ENCODE measurements around the gene DIP2A.
"Not testable (repeated sequence)": the region's sequence is repeated elsewhere in the genome, so short reads cannot be mapped to it uniquely, and the experiment has no call there.

The DIP2A gene

DNA sequence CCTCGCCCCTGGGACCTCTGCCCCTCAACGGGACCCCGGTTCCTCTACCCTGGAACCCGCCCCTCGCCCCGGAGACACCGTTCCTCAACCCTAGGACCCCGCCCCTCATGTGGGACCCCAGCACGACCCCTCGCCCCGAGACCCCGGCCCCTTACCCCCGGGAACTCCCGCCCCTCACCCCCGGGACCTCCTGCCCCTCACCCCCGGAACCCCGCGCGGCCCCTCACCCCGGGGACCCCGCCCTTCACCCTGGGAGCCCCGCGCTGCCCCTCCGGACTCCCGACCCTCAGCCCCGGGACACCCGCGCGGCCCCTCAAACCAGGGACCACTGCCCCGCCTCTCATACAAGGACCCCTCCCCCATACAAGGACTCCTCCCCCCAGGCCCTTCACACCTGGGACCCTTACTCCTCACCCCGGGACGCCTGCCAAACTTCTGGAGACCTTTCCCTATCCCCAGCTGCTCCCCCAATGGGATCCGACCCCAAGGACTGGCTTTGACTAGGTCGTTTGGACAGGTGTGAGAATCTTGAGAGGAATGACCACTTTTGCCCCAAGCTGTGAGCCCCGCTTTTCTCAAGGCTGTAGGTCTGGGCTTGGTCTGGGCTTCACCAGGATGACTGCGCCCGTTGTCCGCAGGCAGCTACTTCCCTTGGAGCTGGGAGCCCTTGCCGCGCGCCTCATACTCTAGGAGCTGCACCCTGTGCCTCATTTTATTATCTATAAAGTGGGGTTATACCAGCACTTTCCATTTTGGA is 843 bp downstream of the DIP2A start:
- Histone ChIP-seq H3K9ac (ENCODE audit: low read depth in 1 of 2, low read length in 2 of 2) (peak overlapping the region; percentile 67 to 71), H3K9me3 (ENCODE audit: control insufficient read depth in 1 of 2, low read length in 2 of 2) (no peaks in the 10 kb centered on the region), H3K27me3 (ENCODE audit: control insufficient read depth in 1 of 2, insufficient read depth in 2 of 2, low read length in 2 of 2) (no peaks in the 10 kb centered on the region), H3K4me1 (ENCODE audit: control insufficient read depth in 1 of 2, insufficient read depth in 2 of 2, low read length in 2 of 2) (peaks cover 23 to 32% of the 10 kb centered on the region in 2 donors), H3K4me3 (ENCODE audit: low read depth in 1 of 2, low read length in 2 of 2) (peak overlapping the region; percentile 63 to 85), H3K36me3 (ENCODE audit: control insufficient read depth in 1 of 2, insufficient read depth in 2 of 2, low read length in 2 of 2) (peaks cover 0 to 7% of the 10 kb centered on the region in 2 donors), H3K27ac (ENCODE audit: low read depth, low read length) (peak overlapping the region; percentile 72)

- Histone ChIP-seq H3K4me1 (ENCODE audit: control insufficient read depth in 1 of 2, insufficient read depth in 2 of 2, low read length in 2 of 2) (peaks cover 8 to 18% of the 10 kb centered on the region in 2 donors), H3K9me3 (ENCODE audit: control insufficient read depth in 1 of 2, low read length in 2 of 2) (no peaks in the 10 kb centered on the region), H3K27ac (ENCODE audit: low read depth, low read length) (no peak overlapping the region), H3K9ac (ENCODE audit: low read depth in 1 of 2, low read length in 2 of 2) (no peak overlapping the region), H3K27me3 (ENCODE audit: control insufficient read depth in 1 of 2, insufficient read depth in 2 of 2, low read length in 2 of 2) (no peaks in the 10 kb centered on the region), H3K36me3 (ENCODE audit: control insufficient read depth in 1 of 2, insufficient read depth in 2 of 2, low read length in 2 of 2) (peaks cover 0 to 7% of the 10 kb centered on the region in 2 donors), H3K4me3 (ENCODE audit: low read depth in 1 of 2, low read length in 2 of 2) (no peak overlapping the region)
Observed at GRCh38 chr21:46461909-46462308, 3.2 kb downstream of the DIP2A start.

DNA sequence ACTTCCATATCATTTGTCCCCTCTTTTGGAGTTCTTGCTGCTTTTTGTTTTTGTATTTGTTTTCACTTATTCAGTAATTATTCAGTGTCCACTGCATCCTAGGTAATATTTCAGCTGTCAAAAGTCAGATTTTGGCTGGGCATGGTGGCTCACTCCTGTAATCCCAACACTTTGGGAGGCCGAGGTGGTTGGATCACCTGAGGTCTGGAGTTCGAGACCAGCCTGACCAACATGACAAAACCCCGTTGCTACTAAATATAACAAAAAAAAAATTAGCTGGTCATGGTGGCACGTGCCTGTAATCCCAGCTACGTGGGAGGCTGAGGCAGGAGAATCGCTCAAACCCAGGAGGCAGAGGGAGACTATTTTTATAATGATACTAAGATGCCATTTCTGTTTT is 6.5 kb downstream of the DIP2A start:
- not testable (repeated sequence) for H3K27ac ChIP-seq (ENCODE audit: low read depth, low read length); H3K4me1 ChIP-seq (ENCODE audit: control insufficient read depth in 1 of 2, insufficient read depth in 2 of 2, low read length in 2 of 2)

GRCh38 chr21:46465651-46466050 is 7.0 kb downstream of the DIP2A start:
- H3K4me3 ChIP-seq (ENCODE audit: low read depth in 1 of 2, low read length in 2 of 2), result no peak overlapping the region
- no peaks in the 10 kb centered on the region for H3K9me3 ChIP-seq (ENCODE audit: control insufficient read depth in 1 of 2, low read length in 2 of 2)
- H3K27ac ChIP-seq (ENCODE audit: low read depth, low read length), result no peak overlapping the region
- H3K4me1 ChIP-seq (ENCODE audit: control insufficient read depth in 1 of 2, insufficient read depth in 2 of 2, low read length in 2 of 2), result no peaks in the 10 kb centered on the region
- H3K27me3 ChIP-seq (ENCODE audit: control insufficient read depth in 1 of 2, insufficient read depth in 2 of 2, low read length in 2 of 2), result no peaks in the 10 kb centered on the region
- H3K36me3 ChIP-seq (ENCODE audit: control insufficient read depth in 1 of 2, insufficient read depth in 2 of 2, low read length in 2 of 2), result peaks cover 6 to 7% of the 10 kb centered on the region in 2 donors
- H3K9ac ChIP-seq (ENCODE audit: low read depth in 1 of 2, low read length in 2 of 2), result no peak overlapping the region

More for the DNA sequence above, 6.5 kb downstream of the DIP2A start:
- H3K9me3 ChIP-seq (ENCODE audit: control insufficient read depth in 1 of 2, low read length in 2 of 2); H3K36me3 ChIP-seq (ENCODE audit: control insufficient read depth in 1 of 2, insufficient read depth in 2 of 2, low read length in 2 of 2); H3K27me3 ChIP-seq (ENCODE audit: control insufficient read depth in 1 of 2, insufficient read depth in 2 of 2, low read length in 2 of 2); H3K9ac ChIP-seq (ENCODE audit: low read depth in 1 of 2, low read length in 2 of 2); H3K4me3 ChIP-seq (ENCODE audit: low read depth in 1 of 2, low read length in 2 of 2): not testable (repeated sequence)

GRCh38 chr21:46468108-46468774 is 9.6 kb downstream of the DIP2A start:
- Histone ChIP-seq H3K9me3 (ENCODE audit: control insufficient read depth in 1 of 2, low read length in 2 of 2) (no peaks in the 10 kb centered on the region), H3K27ac (ENCODE audit: low read depth, low read length) (no peak overlapping the region), H3K9ac (ENCODE audit: low read depth in 1 of 2, low read length in 2 of 2) (no peak overlapping the region), H3K36me3 (ENCODE audit: control insufficient read depth in 1 of 2, insufficient read depth in 2 of 2, low read length in 2 of 2) (peaks cover 4 to 6% of the 10 kb centered on the region in 2 donors), H3K27me3 (ENCODE audit: control insufficient read depth in 1 of 2, insufficient read depth in 2 of 2, low read length in 2 of 2) (no peaks in the 10 kb centered on the region), H3K4me3 (ENCODE audit: low read depth in 1 of 2, low read length in 2 of 2) (no peak overlapping the region), H3K4me1 (ENCODE audit: control insufficient read depth in 1 of 2, insufficient read depth in 2 of 2, low read length in 2 of 2) (no peaks in the 10 kb centered on the region)

DNA sequence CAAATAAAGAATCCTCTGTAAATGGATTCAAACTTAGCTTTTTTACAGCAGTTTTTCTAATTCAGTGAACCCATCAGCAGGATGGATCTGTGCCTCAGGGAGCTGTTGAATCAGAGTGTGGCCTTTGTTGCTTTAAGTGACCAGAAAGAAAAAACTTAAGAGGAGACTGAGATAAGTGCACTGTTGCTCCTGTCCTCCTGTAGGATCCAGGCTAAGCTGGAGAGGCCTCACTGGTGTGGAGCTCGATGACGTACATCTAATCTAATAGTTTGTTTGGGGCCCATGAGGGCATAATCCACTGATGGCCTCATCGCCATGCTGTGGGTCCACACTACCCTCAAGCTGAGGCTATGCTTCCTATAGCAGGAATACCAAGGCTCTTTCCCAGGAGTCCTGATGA is 10.6 kb downstream of the DIP2A start:
- H3K36me3 ChIP-seq (ENCODE audit: control insufficient read depth in 1 of 2, insufficient read depth in 2 of 2, low read length in 2 of 2), result peaks cover 0 to 6% of the 10 kb centered on the region in 2 donors
- H3K4me3 ChIP-seq (ENCODE audit: low read depth in 1 of 2, low read length in 2 of 2), result no peak overlapping the region
- no peaks in the 10 kb centered on the region for H3K9me3 ChIP-seq (ENCODE audit: control insufficient read depth in 1 of 2, low read length in 2 of 2)
- no peaks in the 10 kb centered on the region for H3K27me3 ChIP-seq (ENCODE audit: control insufficient read depth in 1 of 2, insufficient read depth in 2 of 2, low read length in 2 of 2)
- H3K4me1 ChIP-seq (ENCODE audit: control insufficient read depth in 1 of 2, insufficient read depth in 2 of 2, low read length in 2 of 2), result no peaks in the 10 kb centered on the region
- no peak overlapping the region for H3K27ac ChIP-seq (ENCODE audit: low read depth, low read length)
- no peak overlapping the region for H3K9ac ChIP-seq (ENCODE audit: low read depth in 1 of 2, low read length in 2 of 2)

DNA sequence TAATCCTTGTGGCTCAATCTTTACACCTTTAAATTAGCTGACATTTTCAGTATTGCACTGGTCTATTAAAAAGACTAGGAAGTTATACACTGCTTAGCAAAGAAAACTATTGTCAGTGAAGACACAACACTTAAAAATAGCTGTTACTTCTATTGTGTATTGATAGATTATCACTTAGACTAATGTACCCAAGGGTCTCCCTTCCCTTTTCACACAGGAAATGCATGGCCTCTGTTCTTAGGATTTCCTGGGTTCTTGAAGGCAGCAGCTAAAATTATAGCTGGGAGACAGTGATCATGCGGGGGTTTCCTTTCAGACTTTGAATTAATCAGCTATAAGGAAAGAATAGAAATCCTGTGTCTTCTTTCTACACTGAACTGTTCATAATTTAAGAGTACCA is 12.8 kb downstream of the DIP2A start:
- Histone ChIP-seq H3K9ac (ENCODE audit: low read depth in 1 of 2, low read length in 2 of 2) (no peak overlapping the region), H3K4me1 (ENCODE audit: control insufficient read depth in 1 of 2, insufficient read depth in 2 of 2, low read length in 2 of 2) (no peaks in the 10 kb centered on the region), H3K36me3 (ENCODE audit: control insufficient read depth in 1 of 2, insufficient read depth in 2 of 2, low read length in 2 of 2) (peaks cover 0 to 6% of the 10 kb centered on the region in 2 donors), H3K27ac (ENCODE audit: low read depth, low read length) (no peak overlapping the region), H3K27me3 (ENCODE audit: control insufficient read depth in 1 of 2, insufficient read depth in 2 of 2, low read length in 2 of 2) (no peaks in the 10 kb centered on the region), H3K9me3 (ENCODE audit: control insufficient read depth in 1 of 2, low read length in 2 of 2) (no peaks in the 10 kb centered on the region), H3K4me3 (ENCODE audit: low read depth in 1 of 2, low read length in 2 of 2) (no peak overlapping the region)

- no peak overlapping the region for H3K4me3 ChIP-seq (ENCODE audit: low read depth in 1 of 2, low read length in 2 of 2)
- no peaks in the 10 kb centered on the region for H3K27me3 ChIP-seq (ENCODE audit: control insufficient read depth in 1 of 2, insufficient read depth in 2 of 2, low read length in 2 of 2)
- H3K36me3 ChIP-seq (ENCODE audit: control insufficient read depth in 1 of 2, insufficient read depth in 2 of 2, low read length in 2 of 2), result peaks cover 0 to 6% of the 10 kb centered on the region in 2 donors
- H3K9ac ChIP-seq (ENCODE audit: low read depth in 1 of 2, low read length in 2 of 2), result no peak overlapping the region
- H3K27ac ChIP-seq (ENCODE audit: low read depth, low read length), result no peak overlapping the region
- H3K9me3 ChIP-seq (ENCODE audit: control insufficient read depth in 1 of 2, low read length in 2 of 2), result no peaks in the 10 kb centered on the region
- H3K4me1 ChIP-seq (ENCODE audit: control insufficient read depth in 1 of 2, insufficient read depth in 2 of 2, low read length in 2 of 2), result no peaks in the 10 kb centered on the region
Observed at GRCh38 chr21:46472246-46472645, 13.6 kb downstream of the DIP2A start.

DNA sequence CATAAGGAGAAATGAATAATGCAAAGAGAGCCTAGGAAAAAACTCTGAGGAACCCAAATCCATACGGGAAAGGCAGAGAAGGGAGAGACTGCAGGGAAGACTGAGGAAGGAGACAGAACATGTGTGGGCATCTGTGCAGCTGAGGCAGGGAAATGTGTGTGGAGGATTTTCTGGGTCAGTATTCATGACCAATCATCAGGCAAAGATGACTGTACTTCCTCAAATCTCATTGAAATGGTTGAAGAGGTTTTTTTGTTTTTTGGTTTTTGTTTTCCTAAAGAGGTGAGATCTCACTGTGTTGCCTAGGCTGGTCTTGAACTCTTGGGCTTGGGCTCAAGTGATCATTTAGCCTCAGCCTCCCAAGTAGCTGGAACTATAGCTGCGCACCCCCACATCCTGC is 15.7 kb downstream of the DIP2A start:
- H3K36me3 ChIP-seq (ENCODE audit: control insufficient read depth in 1 of 2, insufficient read depth in 2 of 2, low read length in 2 of 2), result peaks cover 0 to under 1% of the 10 kb centered on the region in 2 donors
- H3K9me3 ChIP-seq (ENCODE audit: control insufficient read depth in 1 of 2, low read length in 2 of 2), result no peaks in the 10 kb centered on the region
- H3K27me3 ChIP-seq (ENCODE audit: control insufficient read depth in 1 of 2, insufficient read depth in 2 of 2, low read length in 2 of 2), result no peaks in the 10 kb centered on the region
- H3K4me3 ChIP-seq (ENCODE audit: low read depth in 1 of 2, low read length in 2 of 2), result no peak overlapping the region
- no peak overlapping the region for H3K27ac ChIP-seq (ENCODE audit: low read depth, low read length)
- H3K9ac ChIP-seq (ENCODE audit: low read depth in 1 of 2, low read length in 2 of 2), result no peak overlapping the region
- no peaks in the 10 kb centered on the region for H3K4me1 ChIP-seq (ENCODE audit: control insufficient read depth in 1 of 2, insufficient read depth in 2 of 2, low read length in 2 of 2)

DNA sequence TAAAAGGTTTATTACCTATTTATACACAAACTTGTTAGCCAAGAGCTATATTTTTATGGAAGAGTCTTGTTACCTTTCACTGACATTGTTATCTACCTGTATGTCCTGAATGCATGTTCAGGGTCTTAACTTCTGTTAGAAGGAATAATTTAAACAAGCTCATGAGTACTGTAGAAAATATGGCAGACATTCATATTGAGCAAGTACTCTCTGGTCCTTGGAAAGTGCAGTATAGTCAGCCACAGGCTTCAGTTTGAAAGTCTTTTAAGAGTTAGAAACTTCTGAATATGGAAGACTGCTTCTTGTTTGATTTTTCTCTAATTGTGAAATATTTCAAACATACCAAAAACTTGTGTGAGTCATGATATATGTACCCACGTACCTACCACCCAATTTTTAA is 16.6 kb downstream of the DIP2A start:
- Histone ChIP-seq H3K9ac (ENCODE audit: low read depth in 1 of 2, low read length in 2 of 2) (no peak overlapping the region), H3K4me3 (ENCODE audit: low read depth in 1 of 2, low read length in 2 of 2) (no peak overlapping the region), H3K9me3 (ENCODE audit: control insufficient read depth in 1 of 2, low read length in 2 of 2) (no peaks in the 10 kb centered on the region), H3K27ac (ENCODE audit: low read depth, low read length) (no peak overlapping the region), H3K4me1 (ENCODE audit: control insufficient read depth in 1 of 2, insufficient read depth in 2 of 2, low read length in 2 of 2) (no peaks in the 10 kb centered on the region), H3K36me3 (ENCODE audit: control insufficient read depth in 1 of 2, insufficient read depth in 2 of 2, low read length in 2 of 2) (no peaks in the 10 kb centered on the region), H3K27me3 (ENCODE audit: control insufficient read depth in 1 of 2, insufficient read depth in 2 of 2, low read length in 2 of 2) (no peaks in the 10 kb centered on the region)
